Urothelium cell line (cell line): ENCODE data around the gene ACAA1.
"Not testable (repeated sequence)": the region's sequence is repeated elsewhere in the genome, so short reads cannot be mapped to it uniquely, and the experiment has no call there.

Experiments
- DNase-seq: peaks from one replicate; pipeline ENCODE4 v3.0.0; 2011; ENCODE audit warnings: low spot score, mixed read lengths
- FAIRE-seq: peaks from 2 replicates; lab custom pipeline; 2011; peaks lifted over from hg19 to GRCh38; lab: Jason Lieb, UNC

Gene ACAA1

DNA sequence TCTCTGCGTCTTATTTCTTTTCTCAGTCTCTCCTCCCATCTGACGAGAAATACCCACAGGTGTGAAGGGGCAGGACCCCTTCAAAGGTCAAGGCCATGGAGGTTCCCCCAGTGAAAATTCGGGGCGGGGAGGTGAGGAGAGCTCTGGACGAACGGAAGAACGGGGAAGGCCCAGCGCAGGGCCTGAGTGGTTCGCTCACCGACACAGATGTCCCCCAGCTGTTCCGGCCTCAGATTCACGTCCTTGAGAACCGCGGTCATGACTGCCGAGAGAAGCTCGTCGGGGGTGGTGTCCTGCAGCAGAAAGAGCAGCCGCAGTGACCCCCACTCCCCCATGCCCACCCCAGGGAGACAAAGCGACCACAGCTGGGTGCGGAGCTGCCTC is 542 bp downstream of the ACAA1 start:
- no peak for DNase-seq
- FAIRE-seq, result no peak

DNA sequence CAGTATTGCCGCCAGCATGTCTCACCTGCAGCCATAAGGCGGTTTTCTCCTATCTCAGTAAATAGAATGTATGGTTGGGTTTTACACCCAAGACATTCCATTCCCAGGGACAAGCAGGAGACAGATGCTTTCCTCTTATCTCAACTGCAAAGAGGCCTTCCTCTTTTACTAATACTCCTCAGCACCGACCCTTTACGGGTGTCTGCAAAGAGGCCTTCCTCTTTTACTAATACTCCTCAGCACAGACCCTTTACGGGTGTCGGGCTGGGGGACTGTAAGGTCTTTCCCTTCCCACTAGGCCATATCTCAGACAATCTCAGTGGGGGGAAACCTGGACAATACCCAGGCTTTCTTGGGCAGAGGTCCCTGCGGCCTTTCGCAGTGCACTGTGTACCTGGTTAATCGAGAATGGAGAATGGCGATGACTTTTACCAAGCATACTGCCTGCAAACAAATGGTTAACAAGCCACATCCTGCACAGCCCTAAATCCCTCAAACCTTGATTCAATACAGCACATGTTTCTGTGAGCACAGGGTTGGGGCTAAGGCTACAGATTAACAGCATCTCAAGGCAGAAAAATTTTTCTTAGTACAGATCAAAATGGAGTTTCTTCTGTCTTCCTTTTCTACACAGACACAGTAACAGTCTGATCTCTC is 1.2 kb downstream of the ACAA1 start:
- DNase-seq, FAIRE-seq: not testable (repeated sequence)

GRCh38 chr3:38134517-38135143 is 2.3 kb downstream of the ACAA1 start:
- not testable (repeated sequence) for DNase-seq, FAIRE-seq

DNA sequence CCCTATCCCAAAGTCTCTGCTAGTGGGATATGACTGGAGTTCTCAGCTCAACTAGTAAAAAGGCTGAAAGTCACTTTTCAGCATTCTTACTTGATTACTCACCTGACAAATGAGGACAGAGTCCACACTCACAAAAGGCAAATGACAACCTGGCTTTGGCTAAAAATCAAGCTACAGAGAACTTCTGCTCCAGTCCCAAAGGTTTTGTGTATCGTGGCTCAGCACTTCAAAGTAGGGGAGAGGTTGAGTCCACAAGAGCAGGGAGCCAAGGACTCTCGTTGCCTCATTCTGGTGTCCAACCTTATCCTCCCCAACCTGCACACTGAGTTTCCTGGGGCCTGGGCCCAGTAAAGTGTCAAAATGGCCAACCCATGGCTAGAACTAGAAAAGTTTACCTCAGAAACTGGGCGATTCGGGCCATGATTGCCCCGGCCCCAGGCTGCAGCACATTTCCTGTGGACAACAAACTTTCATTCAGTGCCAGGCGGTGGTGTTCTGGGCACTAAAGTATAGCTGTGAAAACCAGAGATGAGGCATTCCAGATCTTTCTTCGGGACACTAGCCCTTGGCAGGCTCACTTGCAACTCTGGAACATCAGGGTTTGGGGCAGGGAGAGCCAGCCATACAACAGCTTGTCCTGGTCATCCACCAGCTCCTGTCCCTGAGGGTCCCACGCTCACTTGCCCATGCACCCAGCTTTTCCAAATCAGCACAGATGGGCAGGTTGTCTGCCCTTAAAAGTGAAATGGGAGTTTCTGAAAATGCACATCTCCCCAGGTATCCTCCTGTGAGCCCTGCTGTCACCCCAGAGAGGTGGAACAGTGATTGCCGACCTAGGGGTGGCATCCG is 3.1 kb downstream of the ACAA1 start:
- no peak for FAIRE-seq
- no peak for DNase-seq

DNA sequence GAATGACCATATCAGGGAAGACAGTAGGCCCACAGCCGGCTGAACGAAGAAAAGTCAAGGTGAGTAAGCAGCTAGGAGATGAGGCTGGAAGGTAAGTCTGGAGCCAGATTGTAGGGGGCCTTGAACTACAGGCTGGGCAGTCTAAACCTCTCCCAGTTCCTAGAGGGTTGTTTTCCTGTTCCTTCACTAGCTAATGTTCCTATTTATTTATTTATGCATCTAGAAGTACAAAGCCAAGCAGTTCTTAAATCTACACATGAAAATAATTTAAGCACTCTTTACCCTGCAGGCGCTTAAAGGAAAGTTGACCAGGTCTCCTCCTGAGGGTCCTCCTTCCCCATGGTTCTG is 3.7 kb downstream of the ACAA1 start:
- DNase-seq (no peak), FAIRE-seq (no peak)

DNA sequence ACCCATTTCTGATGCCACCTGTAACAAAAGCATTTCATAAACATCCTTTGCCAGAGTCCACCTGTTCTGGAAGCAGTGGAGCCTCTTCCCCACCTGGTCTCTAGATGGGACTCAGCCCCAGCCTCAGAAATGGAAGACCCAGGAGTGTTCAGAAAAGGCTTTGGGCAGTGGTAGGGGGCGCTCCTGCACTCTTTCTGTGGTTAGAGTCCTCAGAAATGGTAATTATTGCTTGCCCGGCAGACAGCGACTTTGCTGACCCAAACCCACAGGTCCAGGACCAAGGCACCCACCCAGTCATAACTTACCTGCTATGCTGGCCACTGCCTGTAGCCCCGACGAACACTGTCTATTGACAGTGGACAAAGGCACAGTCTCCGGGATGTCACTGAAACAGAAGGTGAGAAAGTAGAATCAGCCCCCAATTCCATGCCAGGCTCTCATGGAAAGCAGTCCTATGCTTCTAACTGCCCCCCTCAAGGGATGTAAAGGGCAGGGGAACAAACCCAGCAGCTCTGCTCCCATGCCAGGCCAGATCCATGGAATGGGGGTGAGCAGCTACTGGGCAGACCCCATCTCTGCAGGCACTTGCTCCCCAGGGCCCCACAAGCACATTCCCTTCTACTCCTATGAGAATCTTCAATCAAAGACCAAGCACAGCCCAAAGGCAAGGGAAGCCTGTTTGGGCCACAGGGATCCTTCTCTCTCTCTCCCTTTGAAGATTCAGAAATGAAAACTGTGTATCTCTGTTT is 5.1 kb downstream of the ACAA1 start:
- DNase-seq (no peak), FAIRE-seq (no peak)

DNA sequence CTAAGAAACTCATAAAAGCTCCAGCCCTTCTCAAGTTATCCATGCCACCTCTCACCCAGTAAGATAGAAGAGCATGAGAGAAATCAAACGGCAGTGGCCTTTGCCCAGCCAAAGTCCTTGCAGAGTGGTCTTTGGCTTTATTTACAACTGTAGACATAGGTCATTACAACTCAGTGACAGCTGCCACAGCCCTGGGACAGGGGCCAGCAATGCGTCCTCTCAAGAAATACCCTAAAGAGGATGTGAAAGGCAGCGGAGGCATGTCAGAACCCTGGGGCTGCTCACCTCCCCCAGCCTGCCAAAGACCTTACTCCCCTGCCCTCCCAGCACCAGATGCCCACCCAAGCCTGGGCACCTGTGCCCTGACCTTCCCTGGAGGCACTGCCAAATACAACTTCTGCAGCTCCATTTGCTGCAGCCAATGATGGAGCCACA is 6.3 kb downstream of the ACAA1 start:
- FAIRE-seq (no peak), DNase-seq (no peak)

DNA sequence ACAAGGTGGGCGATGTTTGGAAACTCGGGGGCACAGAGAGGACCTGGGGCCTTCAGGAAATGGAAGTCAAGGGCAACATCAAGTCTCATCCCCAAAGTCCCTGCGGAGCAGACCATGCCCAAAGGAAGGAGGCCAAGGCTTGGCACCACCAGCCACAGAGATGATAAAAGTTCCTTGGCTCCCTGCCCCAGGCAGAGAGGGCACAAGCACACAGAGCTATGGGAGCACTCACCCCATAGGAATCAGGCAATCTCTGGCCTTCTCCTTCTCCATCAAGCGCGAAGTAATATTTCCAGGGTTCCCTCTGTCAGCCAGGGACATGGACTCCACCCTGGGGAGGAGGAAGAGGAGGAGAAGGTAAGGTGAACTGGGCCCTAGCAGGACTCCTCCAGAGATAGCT is 7.9 kb downstream of the ACAA1 start:
- no peak for DNase-seq
- FAIRE-seq, result no peak

GRCh38 chr3:38128303-38128655 is 8.6 kb downstream of the ACAA1 start:
- FAIRE-seq, result no peak
- DNase-seq, result no peak

GRCh38 chr3:38127611-38128302 is 9.2 kb downstream of the ACAA1 start:
- no peak for FAIRE-seq
- DNase-seq, result no peak

GRCh38 chr3:38126121-38126892 is 10.6 kb downstream of the ACAA1 start:
- no peak for DNase-seq
- no peak for FAIRE-seq

GRCh38 chr3:38125305-38126120 is 11.4 kb downstream of the ACAA1 start:
- DNase-seq, result no peak
- FAIRE-seq, result no peak

DNA sequence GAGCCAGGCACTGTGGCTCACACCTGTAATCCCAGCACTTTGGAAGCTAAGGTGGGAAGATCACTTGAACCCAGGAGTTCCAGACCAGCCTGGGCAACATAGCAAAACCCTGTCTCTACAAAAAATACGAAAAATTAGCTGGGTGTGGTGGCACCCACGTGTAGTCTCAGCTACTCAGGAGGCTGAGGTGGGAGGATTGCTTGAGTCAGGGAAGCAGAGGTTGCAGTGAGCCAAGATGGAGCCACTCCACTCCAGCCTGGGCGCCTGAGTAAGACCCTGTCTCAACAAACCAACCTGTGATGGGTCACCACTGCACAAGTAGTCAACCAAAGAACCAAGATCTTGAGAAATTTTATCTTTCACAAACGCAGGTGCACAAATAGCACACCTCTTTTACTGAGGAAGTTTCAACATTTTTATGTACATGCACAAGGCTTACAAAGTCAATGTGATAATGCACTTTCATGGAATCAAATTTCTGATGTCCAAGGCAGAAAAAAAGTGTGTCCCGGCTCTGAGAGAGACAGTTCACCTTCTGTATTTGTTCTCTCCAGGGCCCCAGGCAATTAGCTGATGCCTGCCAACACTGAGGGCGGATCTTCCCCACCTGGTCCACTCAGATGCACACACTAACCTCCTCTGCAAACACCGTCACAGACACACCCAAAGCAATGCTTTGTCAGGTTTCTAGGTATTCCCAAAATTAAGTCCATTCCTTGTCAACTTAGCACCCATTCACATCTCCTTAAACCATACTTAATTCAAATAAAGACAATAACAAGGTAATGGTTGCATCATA is 12.4 kb downstream of the ACAA1 start:
- DNase-seq, result no peak
- no peak for FAIRE-seq

GRCh38 chr3:38122712-38123290 is 14.1 kb downstream of the ACAA1 start:
- FAIRE-seq, result no peak

DNA sequence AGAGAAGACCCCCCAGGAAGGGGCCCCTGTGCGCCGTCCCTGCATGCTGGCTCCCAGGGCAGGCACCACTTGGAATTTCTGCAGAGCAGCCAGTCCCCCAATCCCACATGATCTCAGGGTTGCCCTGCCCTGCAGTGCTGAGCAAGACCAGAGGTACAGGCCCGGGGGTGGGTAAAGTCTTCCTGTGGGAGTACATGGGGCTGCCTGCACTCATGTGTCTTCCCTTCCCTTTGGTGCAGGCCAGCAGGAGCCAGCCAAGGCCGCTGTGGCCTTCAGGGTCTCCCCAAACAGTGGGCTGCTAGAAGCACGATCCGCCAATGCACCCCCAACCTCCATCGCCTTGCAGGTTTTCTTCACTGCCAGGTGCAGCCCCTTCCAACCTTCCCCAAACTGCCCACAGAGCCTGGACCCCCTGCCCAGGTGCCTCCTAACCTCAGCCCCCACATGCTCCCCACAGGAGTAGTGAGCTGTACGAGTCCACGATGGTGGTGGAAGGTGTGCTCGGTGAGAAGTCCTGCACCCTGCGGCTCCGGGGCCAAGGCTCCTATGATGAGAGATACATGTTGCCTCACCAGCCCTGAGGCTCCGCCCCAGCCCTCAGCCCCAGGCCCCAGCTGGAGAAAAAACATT is 15.0 kb downstream of the ACAA1 start:
- no peak for DNase-seq
- no peak for FAIRE-seq

More at GRCh38 chr3:38122712-38123290, 14.1 kb downstream of the ACAA1 start:
- DNase-seq, result no peak

- FAIRE-seq (no peak), DNase-seq (no peak)
Observed at GRCh38 chr3:38121451-38121831, 15.5 kb downstream of the ACAA1 start.

DNA sequence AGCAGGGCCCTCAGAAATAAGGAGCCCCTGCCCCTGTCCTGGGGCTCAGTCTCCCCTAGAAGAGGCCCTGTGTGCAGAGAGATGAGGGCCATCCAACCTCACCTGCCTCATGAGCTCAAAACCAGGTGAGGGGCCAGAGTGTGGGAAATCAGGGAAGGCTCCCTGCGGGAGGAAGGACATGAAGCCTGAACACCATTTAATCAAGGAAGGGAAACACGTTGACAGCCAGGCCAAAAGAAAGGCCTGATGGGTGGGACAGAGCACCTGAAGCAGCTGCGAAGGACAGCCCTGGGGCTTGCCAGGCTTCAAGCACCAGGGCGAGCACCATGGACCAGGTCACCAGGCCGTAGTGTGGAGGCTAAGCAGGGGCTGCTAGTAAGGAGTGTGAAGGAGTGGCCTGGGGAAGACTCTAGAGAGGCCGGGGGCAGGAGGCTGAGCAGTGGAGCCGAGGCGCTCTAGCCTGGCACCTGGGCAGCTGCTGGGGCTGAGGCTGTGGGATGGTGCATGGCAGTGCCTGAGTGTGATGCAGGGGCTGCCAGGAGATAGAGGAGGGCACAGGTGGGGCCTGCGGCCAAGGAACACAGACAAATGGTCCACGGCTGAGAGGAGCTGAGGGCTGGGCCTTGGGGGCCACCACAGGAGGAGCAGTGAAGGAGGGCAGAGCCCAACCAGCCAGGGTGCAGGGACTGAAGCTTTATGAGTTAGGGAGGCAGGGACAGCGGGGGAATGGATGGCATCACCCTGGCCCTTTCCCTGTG is 16.1 kb downstream of the ACAA1 start:
- no peak for FAIRE-seq

More for the DNA sequence above, 16.1 kb downstream of the ACAA1 start:
- DNase-seq, result no peak
